A673 (cell line): ENCODE data around the gene FAM174B. TPM values are rescaled to one million over a fixed set of nuclear protein-coding genes. Genes with fewer than 3 reads are reported as not detected.

Source experiments
- BruUV-seq: library from RNA; stranded (reverse); fragments of 400-500 nt; replicated peaks from 2 replicates; lab custom pipeline; 2021; lab: Mats Ljungman, UMichigan
- CTCF ChIA-PET: fragments of 300-600 bp; sonication (Branson Sonifier 250); formaldehyde crosslinking; loops from one replicate; lab custom pipeline; 2022; ENCODE audit warnings: antibody characterized with exemption; lab: Charles Lee
- POLR2A ChIA-PET: fragments of 300-600 bp; sonication (Branson Sonifier 250); formaldehyde crosslinking; loops from one replicate; lab custom pipeline; 2022; ENCODE audit warnings: antibody characterized with exemption; ENCODE audit not compliant: low non-redundant PET; lab: Charles Lee
- DNase-seq: peaks from one replicate; pipeline ENCODE4 v3.0.0-alpha.2; 2015; ENCODE audit warnings: low spot score
- H3K27ac ChIP-seq: fragments of 200-600 bp; sonication (generic); 2 replicates; pipeline ENCODE4 v1.5.1; 2016; ENCODE audit warnings: mixed run types, low read depth, mild to moderate bottlenecking, mixed read lengths, antibody characterized with exemption, low read length; ENCODE audit not compliant: poor library complexity, severe bottlenecking
- H3K27me3 ChIP-seq: fragments of 200-600 bp; sonication (generic); replicated peaks from 2 replicates; pipeline ENCODE4 v1.6.1; 2017; ENCODE audit warnings: mixed run types, low read depth, mild to moderate bottlenecking, mixed read lengths, antibody characterized with exemption, low read length; ENCODE audit not compliant: insufficient read depth, poor library complexity
- H3K36me3 ChIP-seq: fragments of 200-600 bp; sonication (generic); 2 replicates; pipeline ENCODE4 v1.6.1; 2016; ENCODE audit warnings: mixed run types, mild to moderate bottlenecking, mixed read lengths, antibody characterized with exemption, low read length; ENCODE audit not compliant: insufficient read depth, poor library complexity, severe bottlenecking
- H3K4me1 ChIP-seq: fragments of 200-600 bp; sonication (generic); 2 replicates; pipeline ENCODE4 v1.6.1; 2017; ENCODE audit warnings: mixed run types, mild to moderate bottlenecking, mixed read lengths, antibody characterized with exemption, low read length; ENCODE audit not compliant: insufficient read depth, poor library complexity, severe bottlenecking
- H3K4me3 ChIP-seq: fragments of 200-600 bp; sonication (generic); 2 replicates; pipeline ENCODE4 v1.5.1; 2016; ENCODE audit warnings: low read depth, mixed run types, mild to moderate bottlenecking, mixed read lengths, low read length; ENCODE audit not compliant: poor library complexity, severe bottlenecking
- H3K9me3 ChIP-seq: fragments of 200-600 bp; sonication (generic); 2 replicates; pipeline ENCODE4 v1.6.1; 2016; ENCODE audit warnings: mixed run types, low read depth, mild to moderate bottlenecking, mixed read lengths, antibody characterized with exemption, low read length; ENCODE audit not compliant: poor library complexity, severe bottlenecking
- CTCF ChIP-seq: fragments of 300-800, 200-600 bp; sonication (generic); conservative IDR thresholded peaks from 2 replicates; pipeline ENCODE4 v1.5.1; 2017; ENCODE audit warnings: low read depth, mild to moderate bottlenecking, antibody characterized with exemption, low read length, moderate library complexity, mixed read lengths
- EZH2 ChIP-seq: fragments of 200-600 bp; sonication (generic); IDR thresholded peaks from 2 replicates; pipeline ENCODE4 v1.6.1; 2017; ENCODE audit warnings: borderline replicate concordance, low read depth, mild to moderate bottlenecking, mixed read lengths, antibody characterized with exemption, low read length; ENCODE audit not compliant: poor library complexity, severe bottlenecking
- intact Hi-C: fragments of 100-400 bp; cut with micrococcal nuclease; formaldehyde crosslinking; loops from one replicate; pipeline ENCODE4 v1.10.0; 2022; ENCODE audit not compliant: unreplicated experiment
- total RNA-seq: library from RNA; stranded (reverse); gene quantifications from 2 replicates; pipeline ENCODE4 v1.2.3, GENCODE V29; 2021

Gene FAM174B
- total RNA-seq, 1 experiment from 2014 or later = 3.7 TPM

- TF ChIP-seq EZH2 (no peak), CTCF (no peak)
- intact Hi-C loops = no loop called here
- no peaks in the 10 kb centered on the region for H3K9me3 ChIP-seq
- CTCF ChIA-PET = no interaction called here
- H3K27me3 ChIP-seq = peaks cover 49% of the 10 kb centered on the region
- H3K27ac ChIP-seq = no peak overlapping the region
- no peaks in the 10 kb centered on the region for H3K36me3 ChIP-seq
- BruUV-seq = no TSS peak
- H3K4me3 ChIP-seq = no peak overlapping the region
- H3K4me1 ChIP-seq = no peaks in the 10 kb centered on the region
- POLR2A ChIA-PET = no interaction called here
- DNase-seq = no peak
Observed at GRCh38 chr15:92653366-92653765, 2.2 kb downstream of the FAM174B start.

GRCh38 chr15:92652576-92652966 lies 3.0 kb downstream of the FAM174B start:
- Histone ChIP-seq H3K4me1 (no peaks in the 10 kb centered on the region), H3K9me3 (no peaks in the 10 kb centered on the region), H3K36me3 (no peaks in the 10 kb centered on the region), H3K4me3 (no peak overlapping the region), H3K27ac (no peak overlapping the region), H3K27me3 (peaks cover 47% of the 10 kb centered on the region)
- no peak for DNase-seq
- ChIA-PET CTCF (no interaction called here), POLR2A (no interaction called here)
- no peak for TF ChIP-seq EZH2
- no TSS peak for BruUV-seq
- intact Hi-C loops = no loop called here

DNA sequence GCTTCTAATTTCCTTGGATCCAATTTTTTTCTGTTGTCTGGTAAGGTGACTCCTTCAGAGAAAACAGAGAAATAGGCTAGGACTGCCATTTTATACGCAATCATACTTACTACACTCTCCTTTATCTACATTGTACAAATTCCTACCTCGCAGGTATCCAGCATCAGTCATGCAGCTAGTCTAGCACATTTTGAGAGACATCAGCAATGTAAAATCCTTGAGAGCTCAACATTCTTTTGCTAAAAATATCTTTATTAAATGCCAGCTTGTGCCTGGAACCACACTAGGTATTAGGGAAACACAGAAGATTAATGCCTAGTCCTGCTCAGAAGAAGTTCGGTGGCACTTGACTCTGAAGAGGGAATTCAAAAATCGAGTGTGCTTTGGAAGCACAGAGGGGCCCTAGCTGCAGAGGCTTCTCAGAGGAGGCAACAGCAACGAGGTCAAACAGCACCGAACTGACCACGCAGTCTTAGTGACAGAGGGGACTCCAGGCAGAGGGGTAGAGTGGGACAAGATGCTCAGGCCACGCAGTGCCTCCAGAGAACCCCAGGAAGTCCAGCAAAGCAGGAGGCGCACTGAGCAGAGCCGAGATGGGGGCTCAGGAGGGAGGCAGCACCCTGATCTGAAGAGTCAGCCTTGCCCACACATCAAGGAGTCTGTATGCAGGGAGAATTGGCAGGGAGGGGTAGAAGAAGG lies 3.5 kb downstream of the FAM174B start:
- BruUV-seq = no TSS peak
- no peak for DNase-seq

More for the DNA sequence above, 3.5 kb downstream of the FAM174B start:
- Histone ChIP-seq H3K36me3 (no peaks in the 10 kb centered on the region), H3K27me3 (peaks cover 42% of the 10 kb centered on the region), H3K4me1 (no peaks in the 10 kb centered on the region), H3K4me3 (no peak overlapping the region), H3K27ac (no peak overlapping the region), H3K9me3 (no peaks in the 10 kb centered on the region)
- intact Hi-C loops = no loop called here
- CTCF ChIA-PET = no interaction called here
- POLR2A ChIA-PET = no interaction called here
- TF ChIP-seq CTCF (no peak), EZH2 (no peak)
